DND-41 (cell line): ENCODE data around the gene PGBD2.

ENCODE experiments used
- CTCF ChIP-seq: IDR thresholded peaks from 2 replicates; pipeline ENCODE4 v1.5.1; 2012; ENCODE audit warnings: borderline replicate concordance, low read length, moderate library complexity, mild to moderate bottlenecking; ENCODE audit not compliant: poor library complexity, severe bottlenecking; ENCODE audit errors: extremely low read depth
- EZH2 ChIP-seq: IDR thresholded peaks from 3 replicates; pipeline ENCODE4 v1.6.1; 2012; ENCODE audit warnings: borderline replicate concordance, low read depth, mild to moderate bottlenecking, moderate library complexity, low read length, inconsistent platforms; ENCODE audit not compliant: severe bottlenecking

GRCh38 chr1:248900637-248901036 lies 5.4 kb upstream of the PGBD2 start:
- no peak for TF ChIP-seq EZH2
- no peak for TF ChIP-seq CTCF
